Measurements from ENCODE around the gene LPCAT1.

Gene LPCAT1

GRCh38 chr5:1524799-1525623, 1.3 kb upstream of the LPCAT1 start:
- H3K36me3 ChIP-seq (ENCODE audit: control insufficient read depth in 4 of 4, insufficient read depth in 4 of 4, low read length in 3 of 4): peaks cover 0 to 9% (median 4%) of the 10 kb centered on the region in 4 experiments
- no peaks in the 10 kb centered on the region for H3K9me3 ChIP-seq (ENCODE audit: control extremely low read depth in 1 of 5, control insufficient read depth in 4 of 5, insufficient read depth in 2 of 5, low read depth in 1 of 5, low read length in 4 of 5)
- H3K4me3 ChIP-seq (ENCODE audit: control insufficient read depth in 1 of 7, extremely low read depth in 1 of 7, insufficient read depth in 4 of 7, low read depth in 2 of 7, low read length in 6 of 7): peak overlapping the region in 3 of 7 experiments; percentile 75 to 84 (median 77)
- CTCF ChIA-PET: interaction anchor here (1.5 to 1.6 kb wide), 2 partner anchors 22 to 46 kb away, joined by 3 to 4 read pairs; no protein-coding TSS in a partner anchor
- 97% methylated on average over 16 of the region's 20 CpGs for WGBS (ENCODE audit: insufficient coverage)
- peaks cover 0 to 20% (median 18%) of the 10 kb centered on the region in 4 experiments for H3K4me1 ChIP-seq (ENCODE audit: control extremely low read depth in 1 of 4, control insufficient read depth in 4 of 4, insufficient read depth in 4 of 4, low read length in 3 of 4)
- no peak for DNase-seq
- H3K27ac ChIP-seq (ENCODE audit: insufficient read depth in 1 of 2, low read depth in 1 of 2, low read length in 2 of 2, poor library complexity in 1 of 2, severe bottlenecking in 2 of 2): no peak overlapping the region
- H3K27me3 ChIP-seq (replicated peaks in 2 of 5; ENCODE audit: control insufficient read depth in 4 of 5, insufficient read depth in 5 of 5, low read length in 4 of 5): no peaks in the 10 kb centered on the region
- POLR2A ChIA-PET: no interaction called here

- peak overlapping the region in 1 of 2 experiments; percentile 70 for H3K27ac ChIP-seq (ENCODE audit: insufficient read depth in 1 of 2, low read depth in 1 of 2, low read length in 2 of 2, poor library complexity in 1 of 2, severe bottlenecking in 2 of 2)
- POLR2A ChIA-PET: interaction anchor here (0.7 kb wide), 1 partner anchor 8 kb away, joined by 3 read pairs; no protein-coding TSS in a partner anchor
- H3K4me3 ChIP-seq (ENCODE audit: control insufficient read depth in 1 of 7, extremely low read depth in 1 of 7, insufficient read depth in 4 of 7, low read depth in 2 of 7, low read length in 6 of 7): peak overlapping the region; percentile 44 to 84 (median 71)
- no peaks in the 10 kb centered on the region for H3K9me3 ChIP-seq (ENCODE audit: control extremely low read depth in 1 of 5, control insufficient read depth in 4 of 5, insufficient read depth in 2 of 5, low read depth in 1 of 5, low read length in 4 of 5)
- WGBS (ENCODE audit: insufficient coverage): 96% methylated on average over 12 of the region's 13 CpGs
- CTCF ChIA-PET: interaction anchor here (1.6 kb wide), 1 partner anchor 21 kb away, joined by 3 read pairs; no protein-coding TSS in a partner anchor
- peaks cover 0 to 20% (median 18%) of the 10 kb centered on the region in 4 experiments for H3K4me1 ChIP-seq (ENCODE audit: control extremely low read depth in 1 of 4, control insufficient read depth in 4 of 4, insufficient read depth in 4 of 4, low read length in 3 of 4)
- DNase-seq: no peak
- no peaks in the 10 kb centered on the region for H3K27me3 ChIP-seq (replicated peaks in 2 of 5; ENCODE audit: control insufficient read depth in 4 of 5, insufficient read depth in 5 of 5, low read length in 4 of 5)
- peaks cover 0 to 15% (median 7%) of the 10 kb centered on the region in 4 experiments for H3K36me3 ChIP-seq (ENCODE audit: control insufficient read depth in 4 of 4, insufficient read depth in 4 of 4, low read length in 3 of 4)
These were observed 680 bp upstream of the LPCAT1 start for GRCh38 chr5:1524481-1524798.

GRCh38 chr5:1523480-1523792, 324 bp downstream of the LPCAT1 start:
- no peaks in the 10 kb centered on the region for H3K9me3 ChIP-seq (ENCODE audit: control extremely low read depth in 1 of 5, control insufficient read depth in 4 of 5, insufficient read depth in 2 of 5, low read depth in 1 of 5, low read length in 4 of 5)
- peak overlapping the region; percentile 57 to 84 (median 75) for H3K4me3 ChIP-seq (ENCODE audit: control insufficient read depth in 1 of 7, extremely low read depth in 1 of 7, insufficient read depth in 4 of 7, low read depth in 2 of 7, low read length in 6 of 7)
- peaks cover 4 to 24% (median 15%) of the 10 kb centered on the region in 4 experiments for H3K36me3 ChIP-seq (ENCODE audit: control insufficient read depth in 4 of 4, insufficient read depth in 4 of 4, low read length in 3 of 4)
- no peak for DNase-seq
- no peaks in the 10 kb centered on the region for H3K27me3 ChIP-seq (replicated peaks in 2 of 5; ENCODE audit: control insufficient read depth in 4 of 5, insufficient read depth in 5 of 5, low read length in 4 of 5)
- CTCF ChIA-PET: interaction anchor here (1.6 kb wide), 1 partner anchor 20 kb away, joined by 3 read pairs; no protein-coding TSS in a partner anchor
- H3K4me1 ChIP-seq (ENCODE audit: control extremely low read depth in 1 of 4, control insufficient read depth in 4 of 4, insufficient read depth in 4 of 4, low read length in 3 of 4): peaks cover 0 to 20% (median 18%) of the 10 kb centered on the region in 4 experiments
- WGBS (ENCODE audit: insufficient coverage): 0% methylated on average over 27 of the region's 48 CpGs
- POLR2A ChIA-PET: interaction anchor here (0.6 kb wide), 1 partner anchor 23 kb away, joined by 4 read pairs; no protein-coding TSS in a partner anchor
- no peak overlapping the region for H3K27ac ChIP-seq (ENCODE audit: insufficient read depth in 1 of 2, low read depth in 1 of 2, low read length in 2 of 2, poor library complexity in 1 of 2, severe bottlenecking in 2 of 2)

GRCh38 chr5:1522601-1523479, 920 bp downstream of the LPCAT1 start:
- Histone ChIP-seq H3K9me3 (ENCODE audit: control extremely low read depth in 1 of 5, control insufficient read depth in 4 of 5, insufficient read depth in 2 of 5, low read depth in 1 of 5, low read length in 4 of 5) (no peaks in the 10 kb centered on the region), H3K27ac (ENCODE audit: insufficient read depth in 1 of 2, low read depth in 1 of 2, low read length in 2 of 2, poor library complexity in 1 of 2, severe bottlenecking in 2 of 2) (no peak overlapping the region), H3K36me3 (ENCODE audit: control insufficient read depth in 4 of 4, insufficient read depth in 4 of 4, low read length in 3 of 4) (peaks cover 4 to 25% (median 16%) of the 10 kb centered on the region in 4 experiments), H3K4me3 (ENCODE audit: control insufficient read depth in 1 of 7, extremely low read depth in 1 of 7, insufficient read depth in 4 of 7, low read depth in 2 of 7, low read length in 6 of 7) (peak overlapping the region; percentile 23 to 84 (median 71)), H3K27me3 (replicated peaks in 2 of 5; ENCODE audit: control insufficient read depth in 4 of 5, insufficient read depth in 5 of 5, low read length in 4 of 5) (no peaks in the 10 kb centered on the region), H3K4me1 (ENCODE audit: control extremely low read depth in 1 of 4, control insufficient read depth in 4 of 4, insufficient read depth in 4 of 4, low read length in 3 of 4) (peaks cover 0 to 20% (median 18%) of the 10 kb centered on the region in 4 experiments)
- ChIA-PET POLR2A (interaction anchor here (0.6 kb wide), 1 partner anchor 23 kb away, joined by 4 read pairs; no protein-coding TSS in a partner anchor), CTCF (interaction anchor here (1.6 kb wide), 1 partner anchor 20 kb away, joined by 3 read pairs; no protein-coding TSS in a partner anchor)
- 12% methylated on average over 38 of the region's 63 CpGs for WGBS (ENCODE audit: insufficient coverage)
- peak in 2 of 3 donors; percentile 13 to 32 for DNase-seq

GRCh38 chr5:1521671-1522600, 1.8 kb downstream of the LPCAT1 start:
- ChIA-PET POLR2A (no interaction called here), CTCF (no interaction called here)
- Histone ChIP-seq H3K4me3 (ENCODE audit: control insufficient read depth in 1 of 7, extremely low read depth in 1 of 7, insufficient read depth in 4 of 7, low read depth in 2 of 7, low read length in 6 of 7) (peak overlapping the region in 3 of 7 experiments; percentile 75 to 84 (median 77)), H3K27ac (ENCODE audit: insufficient read depth in 1 of 2, low read depth in 1 of 2, low read length in 2 of 2, poor library complexity in 1 of 2, severe bottlenecking in 2 of 2) (no peak overlapping the region), H3K27me3 (replicated peaks in 2 of 5; ENCODE audit: control insufficient read depth in 4 of 5, insufficient read depth in 5 of 5, low read length in 4 of 5) (no peaks in the 10 kb centered on the region), H3K36me3 (ENCODE audit: control insufficient read depth in 4 of 4, insufficient read depth in 4 of 4, low read length in 3 of 4) (peaks cover 4 to 33% (median 17%) of the 10 kb centered on the region in 4 experiments), H3K4me1 (ENCODE audit: control extremely low read depth in 1 of 4, control insufficient read depth in 4 of 4, insufficient read depth in 4 of 4, low read length in 3 of 4) (peaks cover 0 to 28% (median 19%) of the 10 kb centered on the region in 4 experiments), H3K9me3 (ENCODE audit: control extremely low read depth in 1 of 5, control insufficient read depth in 4 of 5, insufficient read depth in 2 of 5, low read depth in 1 of 5, low read length in 4 of 5) (no peaks in the 10 kb centered on the region)
- WGBS (ENCODE audit: insufficient coverage): 91% methylated on average over 27 of the region's 28 CpGs
- no peak for DNase-seq

- H3K9me3 ChIP-seq (ENCODE audit: control extremely low read depth in 1 of 5, control insufficient read depth in 4 of 5, insufficient read depth in 2 of 5, low read depth in 1 of 5, low read length in 4 of 5): no peaks in the 10 kb centered on the region
- ChIA-PET CTCF (no interaction called here), POLR2A (no interaction called here)
- no peak for DNase-seq
- H3K27ac ChIP-seq (ENCODE audit: insufficient read depth in 1 of 2, low read depth in 1 of 2, low read length in 2 of 2, poor library complexity in 1 of 2, severe bottlenecking in 2 of 2): no peak overlapping the region
- no peaks in the 10 kb centered on the region for H3K27me3 ChIP-seq (replicated peaks in 2 of 5; ENCODE audit: control insufficient read depth in 4 of 5, insufficient read depth in 5 of 5, low read length in 4 of 5)
- H3K4me3 ChIP-seq (ENCODE audit: control insufficient read depth in 1 of 7, extremely low read depth in 1 of 7, insufficient read depth in 4 of 7, low read depth in 2 of 7, low read length in 6 of 7): no peak overlapping the region
- H3K36me3 ChIP-seq (ENCODE audit: control insufficient read depth in 4 of 4, insufficient read depth in 4 of 4, low read length in 3 of 4): peaks cover 4 to 33% (median 17%) of the 10 kb centered on the region in 4 experiments
- peaks cover 0 to 38% (median 22%) of the 10 kb centered on the region in 4 experiments for H3K4me1 ChIP-seq (ENCODE audit: control extremely low read depth in 1 of 4, control insufficient read depth in 4 of 4, insufficient read depth in 4 of 4, low read length in 3 of 4)
- 98% methylated on average over 10 of the region's 13 CpGs for WGBS (ENCODE audit: insufficient coverage)
These were observed 2.8 kb downstream of the LPCAT1 start for GRCh38 chr5:1520791-1521453.

Measured in common myeloid progenitor, CD34-positive (primary cell).